Peyer's patch (tissue), 4 donors: ENCODE results near the gene TBC1D10B. TPM values are rescaled to one million over a fixed set of nuclear protein-coding genes. Genes with fewer than 3 reads are reported as not detected.

Experiments
- DNase-seq, 3 donors: peaks; one replicate each; pipeline ENCODE4 v3.0.0-alpha.2; 2017 to 2019
- H3K27ac ChIP-seq, 4 donors: fragments of 200-600 bp; sonication (generic); one replicate each; pipeline ENCODE4 v1.5.1; 2016 to 2019
- H3K27me3 ChIP-seq, 2 donors: fragments of 200-600 bp; sonication (generic); one replicate each; pipeline ENCODE4 v1.5.1; 2019
- H3K36me3 ChIP-seq, 3 donors: fragments of 200-600 bp; sonication (generic); one replicate each; pipeline ENCODE4 v1.5.1; 2016 to 2019
- H3K4me1 ChIP-seq, 4 donors: fragments of 200-600 bp; sonication (generic); one replicate each; pipeline ENCODE4 v1.5.1; 2016 to 2019
- H3K4me3 ChIP-seq, 4 donors: fragments of 200-600 bp; sonication (generic); 1 replicate in 3 of 4; 2 replicates in 1 of 4; pipeline ENCODE4 v1.5.1; 2016 to 2019; ENCODE audit warnings: mild to moderate bottlenecking in 1 of 4
- H3K9me3 ChIP-seq, 4 donors: fragments of 200-600 bp; sonication (generic); one replicate each; pipeline ENCODE4 v1.5.1; 2016 to 2019; ENCODE audit warnings: mild to moderate bottlenecking in 1 of 4
- POLR2A ChIP-seq, 2 donors: fragments of 450-650 bp; IDR thresholded peaks; one replicate each; pipeline ENCODE4 v1.5.1; 2017; ENCODE audit warnings: antibody characterized with exemption in 2 of 2, mild to moderate bottlenecking in 2 of 2, moderate library complexity in 2 of 2
- total RNA-seq, 4 donors: library from RNA; depleted of rRNA; stranded (reverse); fragments of >200 nt; gene quantifications; one replicate each; pipeline ENCODE4 v1.1.0, GENCODE V29; 2016
- TF ChIP-seq, protein P1 (sequence below), 6 experiments: fragments of 450-650 bp in 4 of 6; fragments of 200-600 bp in 2 of 6; sonication (generic) in 1 of 6; IDR thresholded peaks; one replicate each; pipeline ENCODE4 v1.5.1; 2017 to 2019; ENCODE audit warnings: antibody characterized with exemption in 6 of 6, mild to moderate bottlenecking in 3 of 6, moderate library complexity in 1 of 6

Gene TBC1D10B
- total RNA-seq, 4 donors from 2014 or later, result 37.1 to 58.2 (median 48.9) TPM

DNA sequence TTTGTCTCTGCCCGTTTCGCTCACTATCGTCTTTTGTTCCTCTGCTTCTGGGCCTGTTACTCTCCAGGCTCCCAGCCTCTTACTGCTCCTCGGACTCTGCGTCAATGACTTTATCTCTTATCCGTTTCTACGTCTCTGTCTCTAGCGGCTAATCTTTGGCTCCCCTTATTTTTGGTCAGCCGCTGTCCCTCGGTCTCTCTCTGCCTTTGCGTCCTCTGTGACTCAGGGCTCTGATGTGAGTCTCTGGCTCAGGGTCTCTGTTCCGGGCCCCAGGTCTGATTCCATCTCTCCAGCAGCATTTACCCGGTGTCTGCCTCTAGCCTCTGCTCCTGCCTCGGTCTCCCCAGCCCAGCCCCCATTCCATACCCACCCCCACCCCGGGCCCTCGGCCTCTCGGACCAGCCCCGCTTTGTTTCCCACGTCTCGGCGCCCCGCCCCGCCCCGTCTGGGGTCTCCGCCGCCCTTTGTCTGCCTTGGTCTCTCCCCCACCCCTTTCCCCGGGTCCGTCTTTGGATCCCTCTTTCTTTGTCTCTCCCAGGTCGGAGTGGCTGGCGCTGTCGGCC is 24.4 kb upstream of the TBC1D10B start:
- no peaks in the 10 kb centered on the region for H3K27me3 ChIP-seq
- H3K36me3 ChIP-seq, result peaks cover 0 to 15% (median 0%) of the 10 kb centered on the region in 3 donors
- H3K4me3 ChIP-seq, result peak overlapping the region; percentile 65 to 89 (median 74)
- H3K9me3 ChIP-seq, result no peaks in the 10 kb centered on the region
- peak overlapping the region; percentile 64 to 81 (median 73) for H3K27ac ChIP-seq
- TF ChIP-seq, protein P1, sequence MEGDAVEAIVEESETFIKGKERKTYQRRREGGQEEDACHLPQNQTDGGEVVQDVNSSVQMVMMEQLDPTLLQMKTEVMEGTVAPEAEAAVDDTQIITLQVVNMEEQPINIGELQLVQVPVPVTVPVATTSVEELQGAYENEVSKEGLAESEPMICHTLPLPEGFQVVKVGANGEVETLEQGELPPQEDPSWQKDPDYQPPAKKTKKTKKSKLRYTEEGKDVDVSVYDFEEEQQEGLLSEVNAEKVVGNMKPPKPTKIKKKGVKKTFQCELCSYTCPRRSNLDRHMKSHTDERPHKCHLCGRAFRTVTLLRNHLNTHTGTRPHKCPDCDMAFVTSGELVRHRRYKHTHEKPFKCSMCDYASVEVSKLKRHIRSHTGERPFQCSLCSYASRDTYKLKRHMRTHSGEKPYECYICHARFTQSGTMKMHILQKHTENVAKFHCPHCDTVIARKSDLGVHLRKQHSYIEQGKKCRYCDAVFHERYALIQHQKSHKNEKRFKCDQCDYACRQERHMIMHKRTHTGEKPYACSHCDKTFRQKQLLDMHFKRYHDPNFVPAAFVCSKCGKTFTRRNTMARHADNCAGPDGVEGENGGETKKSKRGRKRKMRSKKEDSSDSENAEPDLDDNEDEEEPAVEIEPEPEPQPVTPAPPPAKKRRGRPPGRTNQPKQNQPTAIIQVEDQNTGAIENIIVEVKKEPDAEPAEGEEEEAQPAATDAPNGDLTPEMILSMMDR (IDR thresholded peaks at IDR 0.05), result no peak
- no peak for TF ChIP-seq POLR2A (IDR thresholded peaks at IDR 0.05)
- DNase-seq, result no peak
- peaks cover 2 to 28% (median 9%) of the 10 kb centered on the region in 4 donors for H3K4me1 ChIP-seq

DNA sequence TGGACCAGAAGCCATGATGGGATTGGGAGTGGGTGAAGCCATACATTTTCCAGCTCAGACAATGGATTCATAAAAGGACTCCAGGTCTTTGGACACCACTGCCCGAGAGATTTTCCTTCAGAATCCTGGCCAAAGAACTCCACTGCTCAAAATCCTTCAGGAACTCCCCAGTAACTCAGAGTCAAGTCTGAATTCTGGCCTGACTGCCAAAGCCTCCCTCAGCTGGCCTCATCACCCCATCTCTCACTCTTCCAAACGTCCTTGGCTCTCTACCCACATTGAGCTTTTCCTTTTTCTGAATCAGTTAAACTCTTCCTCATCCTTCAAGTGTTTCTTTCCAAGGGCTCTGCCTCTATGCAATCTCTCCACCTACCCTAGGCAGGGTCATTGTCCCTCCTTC is 13.2 kb upstream of the TBC1D10B start:
- no peak for DNase-seq
- H3K27ac ChIP-seq, result peak overlapping the region in 3 of 4 donors; percentile 53 to 92 (median 73)
- H3K4me1 ChIP-seq, result peaks cover 0 to 18% (median 16%) of the 10 kb centered on the region in 4 donors
- no peaks in the 10 kb centered on the region for H3K27me3 ChIP-seq
- no peaks in the 10 kb centered on the region for H3K36me3 ChIP-seq
- H3K4me3 ChIP-seq, result no peak overlapping the region
- H3K9me3 ChIP-seq, result no peaks in the 10 kb centered on the region
- TF ChIP-seq, protein P1 (IDR thresholded peaks at IDR 0.05), result no peak
- no peak for TF ChIP-seq POLR2A (IDR thresholded peaks at IDR 0.05)

DNA sequence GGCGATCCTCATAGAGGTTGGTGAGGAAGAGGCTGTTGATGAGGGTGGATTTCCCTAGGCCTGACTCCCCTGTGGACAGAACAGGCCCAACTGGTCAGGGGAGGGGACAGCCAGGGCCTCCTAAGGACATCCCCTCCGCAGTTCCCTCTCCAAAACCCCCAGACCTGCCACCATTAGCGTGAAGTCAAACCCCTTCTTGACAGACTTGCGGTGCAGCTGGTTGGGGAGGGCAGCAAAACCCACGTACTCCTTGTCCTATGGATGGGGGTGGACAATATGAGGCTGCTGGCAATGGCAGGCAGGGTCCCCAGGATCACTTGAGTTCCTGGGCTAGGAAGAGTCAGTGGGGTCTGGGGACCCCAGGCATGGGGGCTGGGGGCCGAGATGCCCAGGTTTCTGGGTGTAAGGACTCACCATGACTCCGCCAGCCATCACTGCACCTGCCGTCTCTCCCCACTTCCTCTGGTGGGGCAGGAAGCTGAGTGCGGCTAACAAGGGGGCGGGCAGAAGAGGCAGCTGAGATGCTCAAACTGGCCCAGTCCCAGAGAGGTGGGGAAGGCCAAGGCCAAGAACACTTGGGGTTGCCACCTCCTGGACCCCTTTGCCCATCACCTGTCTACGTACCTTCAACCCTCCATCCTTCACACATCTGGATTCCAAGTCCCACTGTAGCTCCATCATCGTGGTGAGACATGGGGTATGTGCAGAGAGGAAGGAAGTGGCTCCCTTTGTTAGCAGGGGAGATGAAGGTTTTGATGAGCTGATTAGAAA is 12.0 kb upstream of the TBC1D10B start, which contains the start of gene SEPTIN1:
TSS of gene SEPTIN1 (minus strand) at position 451 of the 771 bp plus-strand sequence. CDS start at position 432, 19 bp downstream.
- peak in 2 of 3 donors; percentile 88 for DNase-seq
- H3K27me3 ChIP-seq, result no peaks in the 10 kb centered on the region
- peaks cover 0 to 19% (median 19%) of the 10 kb centered on the region in 4 donors for H3K4me1 ChIP-seq
- H3K9me3 ChIP-seq, result no peaks in the 10 kb centered on the region
- H3K36me3 ChIP-seq, result no peaks in the 10 kb centered on the region
- H3K27ac ChIP-seq, result peak within 1 kb of the TSS; percentile 53 to 92 (median 74)
- H3K4me3 ChIP-seq, result peak within 1 kb of the TSS; percentile 28 to 46 (median 41)
- TF ChIP-seq, protein P1 (IDR thresholded peaks at IDR 0.05), result no peak
- no peak for TF ChIP-seq POLR2A (IDR thresholded peaks at IDR 0.05)

DNA sequence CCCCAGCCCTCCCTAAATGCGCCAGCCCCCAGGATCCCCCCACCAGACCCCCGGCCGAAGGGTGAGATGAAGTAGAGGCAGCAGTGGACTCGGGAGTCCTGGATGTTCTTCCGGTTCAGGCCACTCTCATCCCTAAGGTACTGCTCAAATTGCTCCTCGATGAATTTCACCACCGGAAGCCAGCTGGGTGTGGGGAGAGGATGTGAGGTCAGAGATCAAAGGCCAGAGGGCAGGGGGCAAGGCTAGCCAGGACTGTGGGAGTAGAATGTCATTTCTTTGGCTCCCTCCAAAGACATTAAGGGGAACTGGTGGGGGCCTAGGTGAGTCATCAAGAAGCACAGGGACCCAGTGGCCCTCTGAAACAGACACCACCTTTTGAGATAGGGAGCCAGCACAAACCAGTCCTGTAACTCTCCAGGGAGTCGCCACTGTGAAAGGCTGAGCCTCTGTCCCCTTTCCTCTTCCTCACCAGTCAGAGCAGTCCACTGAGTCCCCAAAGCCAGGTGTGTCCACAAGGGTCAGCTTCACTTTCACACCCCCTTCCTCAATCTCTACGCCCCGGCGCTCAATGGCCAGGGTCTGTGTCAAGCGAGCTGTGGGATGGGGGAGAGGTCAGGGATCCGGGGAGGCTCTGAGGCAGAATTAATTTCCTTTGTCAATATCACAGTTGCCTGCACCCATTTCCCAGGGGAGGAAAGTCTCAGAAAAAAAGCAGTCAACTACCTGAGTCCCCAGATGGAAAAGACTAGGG is 11.2 kb upstream of the TBC1D10B start:
- no peaks in the 10 kb centered on the region for H3K27me3 ChIP-seq
- peak overlapping the region in 3 of 4 donors; percentile 37 to 46 (median 45) for H3K4me3 ChIP-seq
- H3K9me3 ChIP-seq, result no peaks in the 10 kb centered on the region
- peaks cover 0 to 24% (median 22%) of the 10 kb centered on the region in 4 donors for H3K4me1 ChIP-seq
- H3K36me3 ChIP-seq, result no peaks in the 10 kb centered on the region
- peak overlapping the region; percentile 53 to 92 (median 74) for H3K27ac ChIP-seq
- TF ChIP-seq POLR2A (IDR thresholded peaks at IDR 0.05), result no peak
- TF ChIP-seq, protein P1 (IDR thresholded peaks at IDR 0.05), result no peak
- DNase-seq, result no peak

DNA sequence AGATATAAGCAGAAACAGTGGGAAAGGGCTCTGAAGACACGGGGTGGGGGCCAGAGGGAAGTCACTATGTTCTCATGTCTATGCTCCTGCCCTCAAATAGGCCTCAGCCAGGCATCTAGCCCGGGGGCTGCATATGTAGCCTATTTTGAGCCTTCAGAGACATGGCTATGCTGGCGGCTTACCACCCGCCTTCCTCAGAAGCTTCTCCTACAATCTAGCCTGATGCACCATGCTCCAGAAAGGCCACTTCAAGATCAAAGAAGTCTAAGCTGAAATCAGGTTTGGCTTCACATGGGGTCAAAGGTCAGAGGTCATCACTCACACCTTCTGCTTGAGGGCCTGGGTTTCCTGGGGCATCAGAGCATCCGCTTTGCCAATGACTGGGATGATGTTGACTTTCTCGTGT is 10.5 kb upstream of the TBC1D10B start:
- no peaks in the 10 kb centered on the region for H3K27me3 ChIP-seq
- DNase-seq, result no peak
- no peak overlapping the region for H3K4me3 ChIP-seq
- TF ChIP-seq, protein P1 (IDR thresholded peaks at IDR 0.05), result no peak
- TF ChIP-seq POLR2A (IDR thresholded peaks at IDR 0.05), result no peak
- H3K9me3 ChIP-seq, result no peaks in the 10 kb centered on the region
- H3K27ac ChIP-seq, result peak overlapping the region in 2 of 4 donors; percentile 76 to 92
- peaks cover 0 to 24% (median 22%) of the 10 kb centered on the region in 4 donors for H3K4me1 ChIP-seq
- no peaks in the 10 kb centered on the region for H3K36me3 ChIP-seq
